Kidney (tissue), 14 donors: Measurements from ENCODE around the gene UHMK1. TPM values are rescaled to one million over a fixed set of nuclear protein-coding genes. Genes with fewer than 3 reads are reported as not detected.

Source experiments
- DNase-seq, 5 donors: peaks; one replicate each; pipeline ENCODE4 v3.0.0-alpha.2; 2013 to 2020
- FAIRE-seq: peaks from 2 replicates; lab custom pipeline; 2012; peaks lifted over from hg19 to GRCh38; lab: Jason Lieb, UNC
- H3K27ac ChIP-seq, 2 donors: one replicate each; pipeline ENCODE4 v1.7.0; 2013; ENCODE audit warnings: low read depth in 2 of 2, low read length in 2 of 2, inconsistent platforms in 1 of 2
- H3K27me3 ChIP-seq: one replicate; pipeline ENCODE4 v1.7.1; 2013; ENCODE audit warnings: low read length, inconsistent platforms; ENCODE audit not compliant: control insufficient read depth, insufficient read depth
- H3K36me3 ChIP-seq, 3 donors: one replicate each; pipeline versions ENCODE4 v1.7.0 to v1.7.1; 2013; ENCODE audit warnings: low read length in 3 of 3, control low read depth in 1 of 3, inconsistent platforms in 1 of 3; ENCODE audit not compliant: insufficient read depth in 3 of 3, control insufficient read depth in 2 of 3
- H3K4me1 ChIP-seq, 3 donors: one replicate each; pipeline versions ENCODE4 v1.7.0 to v1.7.1; 2013; ENCODE audit warnings: low read length in 3 of 3, inconsistent platforms in 1 of 3, low read depth in 1 of 3; ENCODE audit not compliant: control insufficient read depth in 2 of 3, insufficient read depth in 2 of 3
- H3K4me3 ChIP-seq, 3 donors: one replicate each; pipeline versions ENCODE4 v1.7.0 to v1.8.1; 2013; ENCODE audit warnings: low read length in 3 of 3, control low read depth in 1 of 3, inconsistent platforms in 1 of 3
- H3K9ac ChIP-seq, 3 donors: one replicate each; pipeline versions ENCODE4 v1.7.0 to v1.7.1; 2013; ENCODE audit warnings: low read length in 3 of 3, control low read depth in 1 of 3, inconsistent platforms in 1 of 3
- H3K9me3 ChIP-seq, 3 donors: one replicate each; pipeline versions ENCODE4 v1.7.0 to v1.7.1; 2013; ENCODE audit warnings: low read length in 3 of 3, control low read depth in 1 of 3, inconsistent platforms in 1 of 3; ENCODE audit not compliant: control insufficient read depth in 2 of 3, insufficient read depth in 1 of 3
- CTCF ChIP-seq: IDR thresholded peaks from 3 replicates; pipeline ENCODE4 v1.5.1; 2012; ENCODE audit warnings: mild to moderate bottlenecking, moderate library complexity, borderline replicate concordance; ENCODE audit not compliant: insufficient read depth; ENCODE audit errors: extremely low read depth
- intact Hi-C: fragments of 100-400 bp; cut with DNase I; formaldehyde crosslinking; loops from one replicate; pipeline ENCODE4 v1.11.1; 2022
- polyA plus RNA-seq: library from polyadenylated mRNA; stranded (reverse); fragments of 350-450 nt; fragmentation: Illumina TruSeq; extraction: RNeasy Lipid Tissue Mini Kit (QIAGEN cat#74804); gene quantifications from one replicate; pipeline ENCODE4 v1.2.3, GENCODE V29; 2014; ENCODE audit warnings: low read depth, low replicate concordance; ENCODE audit not compliant: insufficient read depth
- total RNA-seq: library from RNA; stranded (reverse); fragmentation: NEBNext Ultra II Directional; extraction: Animal tissue kit (Norgen Biotek cat#: 25700); gene quantifications from one replicate; pipeline ENCODE4 v1.2.1, GENCODE V29; 2021
- donor health status: control.
- donor health status: control.
- donor health status: control.
- donor health status: control.
- donor health status: control.
- donor health status: DM: yes; HTN: yes; CAD: no.
- donor health status: Normal renal cell carcinoma (clear cell type).

The UHMK1 gene
- total and polyA plus RNA-seq, 2 donors from 2014 or later, result 15.7 to 49.4 TPM

- H3K4me3 ChIP-seq, result no peak overlapping the region
- intact Hi-C loops, result no loop called here
- H3K9ac ChIP-seq, result no peak overlapping the region
- no peaks in the 10 kb centered on the region for H3K4me1 ChIP-seq
- no peak overlapping the region for H3K27ac ChIP-seq
- no peak for DNase-seq
- FAIRE-seq, result no peak
- no peaks in the 10 kb centered on the region for H3K27me3 ChIP-seq
- H3K9me3 ChIP-seq, result no peaks in the 10 kb centered on the region
- TF ChIP-seq CTCF, result no peak
- H3K36me3 ChIP-seq, result no peaks in the 10 kb centered on the region
Observed at GRCh38 chr1:162470216-162470615, 27.4 kb upstream of the UHMK1 start.

- H3K27me3 ChIP-seq, result no peaks in the 10 kb centered on the region
- no peaks in the 10 kb centered on the region for H3K36me3 ChIP-seq
- H3K4me1 ChIP-seq, result no peaks in the 10 kb centered on the region
- H3K27ac ChIP-seq, result no peak overlapping the region
- FAIRE-seq (no peak), DNase-seq (no peak)
- TF ChIP-seq CTCF, result no peak
- no peaks in the 10 kb centered on the region for H3K9me3 ChIP-seq
- intact Hi-C loops, result no loop called here
- H3K9ac ChIP-seq, result no peak overlapping the region
- H3K4me3 ChIP-seq, result no peak overlapping the region
Observed at GRCh38 chr1:162471290-162471853, 26.2 kb upstream of the UHMK1 start.

- H3K9ac ChIP-seq, result no peak overlapping the region
- FAIRE-seq (no peak), DNase-seq (no peak)
- H3K27ac ChIP-seq, result no peak overlapping the region
- H3K4me3 ChIP-seq, result no peak overlapping the region
- no peaks in the 10 kb centered on the region for H3K4me1 ChIP-seq
- H3K27me3 ChIP-seq, result no peaks in the 10 kb centered on the region
- intact Hi-C loops, result no loop called here
- TF ChIP-seq CTCF, result no peak
- no peaks in the 10 kb centered on the region for H3K9me3 ChIP-seq
- no peaks in the 10 kb centered on the region for H3K36me3 ChIP-seq
Observed at GRCh38 chr1:162475089-162475488, 22.5 kb upstream of the UHMK1 start.
